ENCODE measurements around the gene ECE1. TPM values are rescaled to one million over a fixed set of nuclear protein-coding genes. Genes with fewer than 3 reads are reported as not detected.
A peak's percentile ranks its signal among the peaks of the same experiment; 100 is the strongest.

The ECE1 gene
- total and polyA plus RNA-seq, 2 donors (not counting 3 experiments of a cell fraction or from before 2014, with no cell fraction given) = 437 to 562 TPM

DNA sequence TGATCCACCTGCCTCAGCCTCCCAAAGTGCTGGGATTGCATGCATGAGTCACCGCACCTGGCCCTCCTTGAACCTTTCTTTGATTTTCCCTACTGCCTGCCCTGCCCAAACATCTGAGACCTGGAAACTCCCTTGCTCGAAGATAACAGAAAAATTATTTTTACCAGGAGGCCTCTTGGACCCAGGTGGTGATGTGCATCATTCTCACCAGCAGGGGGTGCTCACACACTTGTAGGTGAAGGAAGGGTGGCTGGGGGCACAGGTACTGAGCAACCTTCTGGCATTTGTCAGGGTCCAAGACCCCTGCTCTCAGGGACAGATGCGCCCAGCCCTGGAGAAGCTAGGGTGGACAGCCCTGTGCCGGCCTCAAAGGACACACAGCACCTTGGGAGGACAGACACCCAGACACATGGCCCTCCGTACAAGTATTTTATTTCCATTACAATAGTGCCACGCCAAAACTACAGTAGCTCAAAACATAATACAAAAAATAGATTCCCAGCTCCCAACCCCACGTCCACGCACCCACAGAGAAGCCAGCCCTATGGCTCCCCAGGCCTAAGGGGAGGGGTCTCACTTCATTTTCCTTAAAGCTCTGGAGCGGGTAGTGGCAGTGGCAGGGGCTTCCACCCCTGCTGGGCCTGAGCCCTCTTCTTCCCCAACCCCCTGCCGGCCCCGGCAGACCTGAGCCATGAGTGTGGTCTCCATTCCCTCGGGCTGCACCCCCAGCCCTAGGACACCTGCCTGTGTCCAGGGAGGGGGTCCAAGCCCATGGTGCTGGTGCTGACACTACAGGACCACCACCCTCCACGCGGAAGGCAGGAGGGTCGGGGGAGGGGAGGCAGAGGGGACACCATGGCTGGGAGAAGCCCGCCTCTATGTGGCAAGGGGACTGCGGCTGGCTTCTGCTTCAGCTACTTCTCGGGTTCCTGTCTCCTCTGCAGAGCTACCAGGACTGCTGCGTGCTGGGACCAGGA is 73.1 kb downstream of the ECE1 start:
- DNase-seq (ENCODE audit: low read depth, low spot score) (peak; percentile 50), FAIRE-seq (no peak)
- intact Hi-C loops (cut with micrococcal nuclease) = loop anchor here (1.0 kb wide), 1 partner anchor 151 kb away; no protein-coding TSS in a partner anchor
- dilution Hi-C loops (cut with MboI; ENCODE audit: extremely low pct_ligation_motif_present, low sequenced_read_pairs) = no loop called here
- TF ChIP-seq, protein P1, sequence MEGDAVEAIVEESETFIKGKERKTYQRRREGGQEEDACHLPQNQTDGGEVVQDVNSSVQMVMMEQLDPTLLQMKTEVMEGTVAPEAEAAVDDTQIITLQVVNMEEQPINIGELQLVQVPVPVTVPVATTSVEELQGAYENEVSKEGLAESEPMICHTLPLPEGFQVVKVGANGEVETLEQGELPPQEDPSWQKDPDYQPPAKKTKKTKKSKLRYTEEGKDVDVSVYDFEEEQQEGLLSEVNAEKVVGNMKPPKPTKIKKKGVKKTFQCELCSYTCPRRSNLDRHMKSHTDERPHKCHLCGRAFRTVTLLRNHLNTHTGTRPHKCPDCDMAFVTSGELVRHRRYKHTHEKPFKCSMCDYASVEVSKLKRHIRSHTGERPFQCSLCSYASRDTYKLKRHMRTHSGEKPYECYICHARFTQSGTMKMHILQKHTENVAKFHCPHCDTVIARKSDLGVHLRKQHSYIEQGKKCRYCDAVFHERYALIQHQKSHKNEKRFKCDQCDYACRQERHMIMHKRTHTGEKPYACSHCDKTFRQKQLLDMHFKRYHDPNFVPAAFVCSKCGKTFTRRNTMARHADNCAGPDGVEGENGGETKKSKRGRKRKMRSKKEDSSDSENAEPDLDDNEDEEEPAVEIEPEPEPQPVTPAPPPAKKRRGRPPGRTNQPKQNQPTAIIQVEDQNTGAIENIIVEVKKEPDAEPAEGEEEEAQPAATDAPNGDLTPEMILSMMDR (IDR thresholded peaks at IDR 0.05; ENCODE audit: extremely low read depth in 1 of 2, insufficient read depth in 1 of 2, low read depth in 1 of 2, low read length in 2 of 2) = peak; percentile 70 to 86
- TF ChIP-seq FOS (IDR thresholded peaks at IDR 0.05; ENCODE audit: borderline replicate concordance, insufficient read depth, low read length) = no peak
- POLR2A ChIA-PET = no interaction called here
- CTCF ChIA-PET = interaction anchor here (0.9 to 5.0 kb wide), 10 partner anchors 9 to 520 kb away, joined by 3 to 59 read pairs (median 4); no protein-coding TSS in a partner anchor
- Histone ChIP-seq H2AFZ (ENCODE audit: low read depth, low read length) (no peak overlapping the region), H3K9ac (replicated peaks; ENCODE audit: extremely low read depth, insufficient read depth, low read length) (no peak overlapping the region), H3K9me1 (replicated peaks; ENCODE audit: control insufficient read depth, extremely low read depth, insufficient read depth, low read length) (no peaks in the 10 kb centered on the region), H3K27me3 (ENCODE audit: control insufficient read depth in 2 of 2, insufficient read depth in 2 of 2, low read length in 2 of 2) (no peaks in the 10 kb centered on the region), H3K9me3 (replicated peaks; ENCODE audit: control insufficient read depth, insufficient read depth, low read length) (no peaks in the 10 kb centered on the region), H3K4me3 (replicated peaks in 1 of 3; ENCODE audit: insufficient read depth in 1 of 3, low read depth in 1 of 3, low read length in 3 of 3) (no peak overlapping the region), H3K36me3 (ENCODE audit: control insufficient read depth in 2 of 2, extremely low read depth in 1 of 2, insufficient read depth in 2 of 2, low read length in 2 of 2) (peaks cover 12 to 30% of the 10 kb centered on the region in 2 experiments), H3K27ac (ENCODE audit: insufficient read depth, low read depth, low read length) (no peak overlapping the region), H3K4me1 (ENCODE audit: control insufficient read depth, extremely low read depth, insufficient read depth, low read length) (peaks cover 6% of the 10 kb centered on the region), H4K20me1 (replicated peaks; ENCODE audit: control insufficient read depth, extremely low read depth, insufficient read depth, low read length) (no peaks in the 10 kb centered on the region), H3K79me2 (ENCODE audit: control insufficient read depth, insufficient read depth, low read length) (no peaks in the 10 kb centered on the region), H3K4me2 (ENCODE audit: insufficient read depth, low read length) (no peak overlapping the region)
- no TSS peak for BruUV-seq (replicated peaks)

DNA sequence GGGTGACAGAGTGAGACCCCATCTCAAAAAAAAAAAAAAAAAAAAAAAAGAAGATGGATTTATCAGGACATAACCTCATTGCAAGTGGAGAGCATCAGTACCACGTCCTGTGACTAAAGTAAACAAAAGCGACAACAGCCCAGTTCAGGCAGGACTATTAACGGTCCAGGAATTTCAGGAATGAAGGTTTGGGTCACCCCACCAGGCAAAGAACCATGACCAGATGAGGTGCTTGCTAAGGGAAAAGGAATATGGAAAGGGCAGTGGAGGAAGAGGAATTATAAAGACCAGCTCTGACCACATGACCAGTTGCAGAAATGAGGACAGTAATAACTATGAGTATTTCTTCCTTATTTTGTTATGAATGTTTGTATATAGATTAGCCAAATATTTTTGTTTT is 78.1 kb downstream of the ECE1 start:
- H3K4me1 ChIP-seq (ENCODE audit: control insufficient read depth, extremely low read depth, insufficient read depth, low read length) = no peaks in the 10 kb centered on the region
- TF ChIP-seq MYC (IDR thresholded peaks at IDR 0.05; ENCODE audit: low read depth, low read length) (no peak), JUN (IDR thresholded peaks at IDR 0.05; ENCODE audit: borderline replicate concordance, insufficient read depth, insufficient read length, low read depth) (no peak), GATA2 (IDR thresholded peaks at IDR 0.05; ENCODE audit: insufficient read depth, insufficient read length, low read depth, low read length) (no peak), POLR2A (IDR thresholded peaks at IDR 0.05; ENCODE audit: low read depth, low read length) (no peak), POLR2AphosphoS5 (IDR thresholded peaks at IDR 0.05; ENCODE audit: insufficient read depth, low read depth, low read length) (no peak), FOS (IDR thresholded peaks at IDR 0.05; ENCODE audit: borderline replicate concordance, insufficient read depth, low read length) (no peak), EZH2 (IDR thresholded peaks at IDR 0.05; ENCODE audit: borderline replicate concordance, low read depth, low read length, severe bottlenecking) (no peak)
- TF ChIP-seq, protein P1 (IDR thresholded peaks at IDR 0.05; ENCODE audit: extremely low read depth in 1 of 2, insufficient read depth in 1 of 2, low read depth in 1 of 2, low read length in 2 of 2) = no peak
- TF ChIP-seq, protein P2, sequence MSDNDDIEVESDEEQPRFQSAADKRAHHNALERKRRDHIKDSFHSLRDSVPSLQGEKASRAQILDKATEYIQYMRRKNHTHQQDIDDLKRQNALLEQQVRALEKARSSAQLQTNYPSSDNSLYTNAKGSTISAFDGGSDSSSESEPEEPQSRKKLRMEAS (IDR thresholded peaks at IDR 0.05; ENCODE audit: insufficient read depth, insufficient read length) = no peak
- intact Hi-C loops (cut with micrococcal nuclease) = no loop called here
- no peak overlapping the region for H2AFZ ChIP-seq (ENCODE audit: low read depth, low read length)
- H3K9me1 ChIP-seq (replicated peaks; ENCODE audit: control insufficient read depth, extremely low read depth, insufficient read depth, low read length) = no peaks in the 10 kb centered on the region
- no peaks in the 10 kb centered on the region for H3K79me2 ChIP-seq (ENCODE audit: control insufficient read depth, insufficient read depth, low read length)
- CTCF ChIA-PET = interaction anchor here (0.5 to 1.2 kb wide), 2 partner anchors 310 to 515 kb away, joined by 3 read pairs; no protein-coding TSS in a partner anchor
- no peaks in the 10 kb centered on the region for H3K27me3 ChIP-seq (ENCODE audit: control insufficient read depth in 2 of 2, insufficient read depth in 2 of 2, low read length in 2 of 2)
- no peak overlapping the region for H3K9ac ChIP-seq (replicated peaks; ENCODE audit: extremely low read depth, insufficient read depth, low read length)
- H3K27ac ChIP-seq (ENCODE audit: insufficient read depth, low read depth, low read length) = no peak overlapping the region
- no peak for DNase-seq (ENCODE audit: low read depth, low spot score)
- H4K20me1 ChIP-seq (replicated peaks; ENCODE audit: control insufficient read depth, extremely low read depth, insufficient read depth, low read length) = no peaks in the 10 kb centered on the region
- POLR2A ChIA-PET = interaction anchor here (0.7 kb wide), 1 partner anchor 33 kb away, joined by 5 read pairs; no protein-coding TSS in a partner anchor
- H3K4me2 ChIP-seq (ENCODE audit: insufficient read depth, low read length) = no peak overlapping the region
- dilution Hi-C loops (cut with MboI; ENCODE audit: extremely low pct_ligation_motif_present, low sequenced_read_pairs) = no loop called here
- FAIRE-seq = no peak
- H3K36me3 ChIP-seq (ENCODE audit: control insufficient read depth in 2 of 2, extremely low read depth in 1 of 2, insufficient read depth in 2 of 2, low read length in 2 of 2) = no peaks in the 10 kb centered on the region
- no TSS peak for BruUV-seq (replicated peaks)
- H3K9me3 ChIP-seq (replicated peaks; ENCODE audit: control insufficient read depth, insufficient read depth, low read length) = no peaks in the 10 kb centered on the region
- no peak overlapping the region for H3K4me3 ChIP-seq (replicated peaks in 1 of 3; ENCODE audit: insufficient read depth in 1 of 3, low read depth in 1 of 3, low read length in 3 of 3)
